CD14-positive monocyte (primary cell): ENCODE data around the gene RTL10. TPM values are rescaled to one million over a fixed set of nuclear protein-coding genes. Genes with fewer than 3 reads are reported as not detected.

Experiments
- DNase-seq, 3 donors: peaks; one replicate each; pipeline ENCODE4 v3.0.0-alpha.2; 2011 to 2022
- H2AFZ ChIP-seq: 2 replicates; pipeline ENCODE4 v1.6.0; 2012; ENCODE audit warnings: mild to moderate bottlenecking, low read depth, low read length, inconsistent platforms; ENCODE audit not compliant: insufficient read depth, poor library complexity, severe bottlenecking
- H3K27ac ChIP-seq, 2 donors: 1 replicate in 1 of 2; 2 replicates in 1 of 2; pipeline ENCODE4 v1.5.1; 2012 to 2013; ENCODE audit warnings: low read length in 2 of 2, control low read depth in 1 of 2, inconsistent platforms in 1 of 2, low read depth in 1 of 2, mild to moderate bottlenecking in 1 of 2
- H3K27me3 ChIP-seq, 2 donors: one replicate each; pipeline versions ENCODE4 v1.6.0 to v1.6.1; 2011 to 2013; ENCODE audit warnings: low read length in 2 of 2; ENCODE audit not compliant: control insufficient read depth in 2 of 2, insufficient read depth in 2 of 2
- H3K36me3 ChIP-seq, 2 donors: replicated peaks in 1 of 2; 1 replicate in 1 of 2; 2 replicates in 1 of 2; pipeline versions ENCODE4 v1.5.1 to v1.6.1; 2012 to 2013; ENCODE audit warnings: low read length in 2 of 2, control low read depth in 1 of 2, inconsistent platforms in 1 of 2, mild to moderate bottlenecking in 1 of 2; ENCODE audit not compliant: insufficient read depth in 2 of 2, control insufficient read depth in 1 of 2
- H3K4me1 ChIP-seq, 2 donors: 1 replicate in 1 of 2; 2 replicates in 1 of 2; pipeline versions ENCODE4 v1.5.1 to v1.6.1; 2012 to 2013; ENCODE audit warnings: low read length in 2 of 2, control low read depth in 1 of 2, inconsistent platforms in 1 of 2, mild to moderate bottlenecking in 1 of 2, moderate library complexity in 1 of 2; ENCODE audit not compliant: insufficient read depth in 2 of 2, control insufficient read depth in 1 of 2
- H3K4me2 ChIP-seq: replicated peaks from 2 replicates; pipeline ENCODE3; 2012; ENCODE audit warnings: low read length, moderate library complexity, mild to moderate bottlenecking; ENCODE audit not compliant: poor library complexity, severe bottlenecking; ENCODE audit errors: extremely low read depth
- H3K4me3 ChIP-seq, 3 experiments: fragments of 200-600 bp in 1 of 3; sonication (generic) in 1 of 3; replicated peaks in 1 of 3; 1 replicate in 2 of 3; 2 replicates in 1 of 3; pipeline ENCODE4 v1.5.1; 2011 to 2013; ENCODE audit warnings: low read length in 3 of 3, mild to moderate bottlenecking in 3 of 3, control low read depth in 2 of 3, low read depth in 2 of 3, inconsistent platforms in 1 of 3, moderate library complexity in 1 of 3
- H3K79me2 ChIP-seq: 2 replicates; pipeline ENCODE4 v1.6.0; 2012; ENCODE audit warnings: mild to moderate bottlenecking, control low read depth, inconsistent platforms, low read length, moderate library complexity; ENCODE audit not compliant: insufficient read depth
- H3K9ac ChIP-seq: 2 replicates; pipeline ENCODE4 v1.6.0; 2017; ENCODE audit warnings: low read length, mild to moderate bottlenecking; ENCODE audit not compliant: insufficient read depth, poor library complexity, severe bottlenecking
- H3K9me3 ChIP-seq, 2 donors: replicated peaks in 1 of 2; 1 replicate in 1 of 2; 2 replicates in 1 of 2; pipeline versions ENCODE4 v1.5.1 to v1.6.1; 2012 to 2013; ENCODE audit warnings: low read length in 2 of 2, control low read depth in 1 of 2; ENCODE audit not compliant: control insufficient read depth in 1 of 2, insufficient read depth in 1 of 2
- H4K20me1 ChIP-seq: 2 replicates; pipeline ENCODE4 v1.6.0; 2012; ENCODE audit warnings: mild to moderate bottlenecking, low read length, control low read depth, moderate library complexity; ENCODE audit not compliant: insufficient read depth
- H3K27ac Mint-ChIP-seq, 7 donors: one replicate each; pipeline ENCODE4 v1.8.0; 2020; ENCODE audit warnings: mild to moderate bottlenecking in 7 of 7, mixed read lengths in 7 of 7, moderate library complexity in 6 of 7, inconsistent platforms in 2 of 7
- H3K27me3 Mint-ChIP-seq, 3 donors: one replicate each; pipeline ENCODE4 v1.8.0; 2021 to 2022; ENCODE audit warnings: low read depth in 3 of 3, mild to moderate bottlenecking in 3 of 3, mixed read lengths in 3 of 3, moderate library complexity in 3 of 3, inconsistent platforms in 1 of 3
- H3K36me3 Mint-ChIP-seq, 2 donors: one replicate each; pipeline ENCODE4 v1.8.0; 2020; ENCODE audit warnings: mixed read lengths in 2 of 2, inconsistent platforms in 1 of 2, mild to moderate bottlenecking in 1 of 2
- H3K4me1 Mint-ChIP-seq: one replicate; pipeline ENCODE4 v1.8.0; 2020; ENCODE audit warnings: mild to moderate bottlenecking, mixed read lengths
- H3K4me3 Mint-ChIP-seq, 2 donors: one replicate each; pipeline ENCODE4 v1.8.0; 2020; ENCODE audit warnings: mild to moderate bottlenecking in 2 of 2, mixed read lengths in 2 of 2, moderate library complexity in 1 of 2
- H3K9me3 Mint-ChIP-seq, 7 donors: one replicate each; pipeline ENCODE4 v1.8.0; 2020 to 2022; ENCODE audit warnings: mixed read lengths in 7 of 7, mild to moderate bottlenecking in 6 of 7, moderate library complexity in 6 of 7, inconsistent platforms in 2 of 7
- WGBS: methylation state at CpG from one replicate; pipeline ENCODE4 v1.1.5; 2013; ENCODE audit warnings: missing lambda C conversion rate; ENCODE audit not compliant: insufficient coverage; 5-methylcytosine and 5-hydroxymethylcytosine counted together
- intact Hi-C, 2 donors: fragments of 100-400 bp; cut with micrococcal nuclease; formaldehyde crosslinking; loops; one replicate each; pipeline versions ENCODE4 v1.15.0 to v1.15.1; 2023
- polyA plus RNA-seq, 3 donors: library from polyadenylated mRNA; depleted of rRNA in 1 of 3; unstranded in 2 of 3; stranded (reverse) in 1 of 3; fragments of 300-500 nt in 2 of 3; fragments of >200 nt in 1 of 3; fragmentation: Illumina TruSeq in 2 of 3; gene quantifications; 1 replicate in 2 of 3; 2 replicates in 1 of 3; pipeline ENCODE4 v1.2.3, GENCODE V29; 2012 to 2021
- TF ChIP-seq, protein P1 (sequence below): fragments of 200-600 bp; IDR thresholded peaks from one replicate; pipeline ENCODE4 v1.8.0; 2022; ENCODE audit warnings: antibody characterized with exemption, mild to moderate bottlenecking

The RTL10 gene
- polyA plus RNA-seq, 3 donors = 1.4 to 6.5 (median 1.5) TPM

DNA sequence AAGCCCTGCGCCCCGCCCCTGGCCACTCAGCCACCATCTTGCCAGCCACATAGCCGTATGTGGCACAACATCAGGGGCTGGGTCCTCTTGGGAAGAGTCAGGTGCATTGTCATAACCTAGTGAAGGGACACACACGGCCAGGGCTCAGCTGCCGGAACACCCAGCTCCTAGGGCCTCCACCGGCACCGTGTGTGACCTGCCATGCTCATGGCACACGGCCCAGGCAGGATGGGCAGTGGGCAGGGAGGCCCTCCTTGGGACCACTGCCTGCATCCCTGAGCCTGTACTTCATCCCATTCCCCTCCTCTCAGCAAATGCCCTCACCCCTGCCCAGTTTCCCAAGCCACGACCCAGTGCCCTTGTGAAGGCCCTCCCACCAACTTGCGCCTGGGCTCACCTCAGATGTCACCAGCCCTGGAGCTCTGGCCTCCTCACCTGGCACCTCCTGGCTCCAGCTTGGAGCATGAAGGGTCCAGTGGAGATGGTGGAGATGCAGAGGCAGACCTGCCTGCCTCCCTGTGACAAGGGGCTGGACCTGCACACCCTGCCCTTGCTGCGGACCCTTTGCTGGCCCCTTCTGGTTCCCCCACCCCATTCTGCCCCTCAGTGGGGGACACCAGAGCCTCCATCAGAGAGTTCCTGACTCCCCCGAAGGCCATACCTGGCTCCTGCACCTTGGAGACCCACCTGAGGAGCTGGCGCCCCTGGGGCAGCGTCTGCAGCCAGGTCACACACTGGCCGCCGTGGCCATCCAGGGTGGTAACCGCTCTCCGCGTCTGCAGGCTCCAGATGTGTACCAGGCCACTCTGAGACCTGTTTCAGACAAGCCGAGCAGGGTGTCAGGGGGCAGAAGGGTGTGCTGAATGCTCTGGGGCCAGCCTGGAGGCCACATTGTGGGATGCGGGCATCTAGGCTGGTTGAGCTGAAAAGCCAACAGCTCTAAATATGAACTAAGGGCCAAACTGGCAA is 34.5 kb downstream of the RTL10 start:
- H3K9me3 Mint-ChIP-seq = no peaks in the 10 kb centered on the region
- no peak overlapping the region for H2AFZ ChIP-seq
- DNase-seq = no peak
- H3K4me3 ChIP-seq = no peak overlapping the region
- no peaks in the 10 kb centered on the region for H3K36me3 ChIP-seq
- TF ChIP-seq, protein P1, sequence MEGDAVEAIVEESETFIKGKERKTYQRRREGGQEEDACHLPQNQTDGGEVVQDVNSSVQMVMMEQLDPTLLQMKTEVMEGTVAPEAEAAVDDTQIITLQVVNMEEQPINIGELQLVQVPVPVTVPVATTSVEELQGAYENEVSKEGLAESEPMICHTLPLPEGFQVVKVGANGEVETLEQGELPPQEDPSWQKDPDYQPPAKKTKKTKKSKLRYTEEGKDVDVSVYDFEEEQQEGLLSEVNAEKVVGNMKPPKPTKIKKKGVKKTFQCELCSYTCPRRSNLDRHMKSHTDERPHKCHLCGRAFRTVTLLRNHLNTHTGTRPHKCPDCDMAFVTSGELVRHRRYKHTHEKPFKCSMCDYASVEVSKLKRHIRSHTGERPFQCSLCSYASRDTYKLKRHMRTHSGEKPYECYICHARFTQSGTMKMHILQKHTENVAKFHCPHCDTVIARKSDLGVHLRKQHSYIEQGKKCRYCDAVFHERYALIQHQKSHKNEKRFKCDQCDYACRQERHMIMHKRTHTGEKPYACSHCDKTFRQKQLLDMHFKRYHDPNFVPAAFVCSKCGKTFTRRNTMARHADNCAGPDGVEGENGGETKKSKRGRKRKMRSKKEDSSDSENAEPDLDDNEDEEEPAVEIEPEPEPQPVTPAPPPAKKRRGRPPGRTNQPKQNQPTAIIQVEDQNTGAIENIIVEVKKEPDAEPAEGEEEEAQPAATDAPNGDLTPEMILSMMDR = no peak
- no peak overlapping the region for H3K4me3 Mint-ChIP-seq
- 98% methylated on average over 18 of the region's 21 CpGs for WGBS
- peaks cover 0 to 2% of the 10 kb centered on the region in 2 donors for H3K36me3 Mint-ChIP-seq
- H3K4me2 ChIP-seq = no peak overlapping the region
- peaks cover 7% of the 10 kb centered on the region for H3K4me1 Mint-ChIP-seq
- H3K27ac ChIP-seq = no peak overlapping the region
- H3K79me2 ChIP-seq = no peaks in the 10 kb centered on the region
- H4K20me1 ChIP-seq = no peaks in the 10 kb centered on the region
- no peak overlapping the region for H3K9ac ChIP-seq
- H3K4me1 ChIP-seq = peaks cover 5 to 7% of the 10 kb centered on the region in 2 donors
- no peaks in the 10 kb centered on the region for H3K9me3 ChIP-seq
- peaks cover 0 to 2% (median 0%) of the 10 kb centered on the region in 3 donors for H3K27me3 Mint-ChIP-seq
- no peaks in the 10 kb centered on the region for H3K27me3 ChIP-seq
- intact Hi-C loops = no loop called here
- H3K27ac Mint-ChIP-seq = no peak overlapping the region

DNA sequence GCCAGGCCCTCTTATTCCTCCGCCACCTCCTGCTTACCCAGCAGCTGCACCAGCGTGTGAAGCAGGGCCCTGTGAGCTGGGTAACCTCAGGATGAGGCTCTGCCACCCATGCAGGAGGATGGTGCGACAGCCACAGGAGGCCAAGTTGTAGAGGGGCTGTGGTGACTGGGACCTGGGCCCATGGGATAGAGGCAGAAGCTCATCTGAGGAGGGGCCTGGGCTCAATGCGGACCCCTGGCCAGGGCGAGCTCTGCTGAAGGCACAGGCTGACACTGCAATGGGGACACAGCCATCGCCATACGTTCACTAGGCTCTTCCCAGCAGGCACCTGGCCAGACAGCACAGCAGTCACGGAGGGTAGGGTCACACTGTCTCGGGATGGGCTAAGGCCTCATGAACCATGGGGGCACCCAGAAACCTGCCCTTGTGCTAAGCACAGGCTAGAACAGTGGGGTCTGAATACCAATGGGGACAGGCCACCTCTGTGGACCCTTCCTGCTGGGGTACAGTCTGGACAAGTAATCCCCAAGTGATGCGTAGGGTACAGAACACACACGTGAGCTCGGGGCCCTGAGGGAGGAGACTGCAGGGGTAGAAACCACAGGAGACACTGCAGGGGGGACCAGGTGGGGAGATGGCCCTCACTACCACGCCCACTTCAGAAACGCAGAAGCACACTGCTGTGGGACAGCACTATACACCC is 35.3 kb downstream of the RTL10 start:
- TF ChIP-seq, protein P1 = no peak
- H4K20me1 ChIP-seq = no peaks in the 10 kb centered on the region
- no peak overlapping the region for H3K9ac ChIP-seq
- H3K4me2 ChIP-seq = no peak overlapping the region
- no peak overlapping the region for H2AFZ ChIP-seq
- H3K9me3 Mint-ChIP-seq = no peaks in the 10 kb centered on the region
- H3K9me3 ChIP-seq = no peaks in the 10 kb centered on the region
- peaks cover 3 to 7% of the 10 kb centered on the region in 2 donors for H3K4me1 ChIP-seq
- intact Hi-C loops = no loop called here
- H3K27ac ChIP-seq = no peak overlapping the region
- peaks cover 0 to 2% (median 0%) of the 10 kb centered on the region in 3 donors for H3K27me3 Mint-ChIP-seq
- peaks cover 6% of the 10 kb centered on the region for H3K4me1 Mint-ChIP-seq
- 96% methylated on average over 13 of the region's 14 CpGs for WGBS
- no peaks in the 10 kb centered on the region for H3K27me3 ChIP-seq
- H3K36me3 ChIP-seq = no peaks in the 10 kb centered on the region
- DNase-seq = no peak
- H3K4me3 ChIP-seq = no peak overlapping the region
- H3K27ac Mint-ChIP-seq = no peak overlapping the region
- H3K36me3 Mint-ChIP-seq = peaks cover 0 to 2% of the 10 kb centered on the region in 2 donors
- no peak overlapping the region for H3K4me3 Mint-ChIP-seq
- no peaks in the 10 kb centered on the region for H3K79me2 ChIP-seq
